NCI-H2196 treated with DMSO at 0.1 percent for 48 hours (cell line): ENCODE measurements around the gene FOXF1.

ENCODE experiments used
- DNase-seq: peaks from one replicate; lab custom pipeline; 2025; ENCODE audit not compliant: unreplicated experiment; lab: John Stamatoyannopoulos, UW

FOXF1 gene

DNA sequence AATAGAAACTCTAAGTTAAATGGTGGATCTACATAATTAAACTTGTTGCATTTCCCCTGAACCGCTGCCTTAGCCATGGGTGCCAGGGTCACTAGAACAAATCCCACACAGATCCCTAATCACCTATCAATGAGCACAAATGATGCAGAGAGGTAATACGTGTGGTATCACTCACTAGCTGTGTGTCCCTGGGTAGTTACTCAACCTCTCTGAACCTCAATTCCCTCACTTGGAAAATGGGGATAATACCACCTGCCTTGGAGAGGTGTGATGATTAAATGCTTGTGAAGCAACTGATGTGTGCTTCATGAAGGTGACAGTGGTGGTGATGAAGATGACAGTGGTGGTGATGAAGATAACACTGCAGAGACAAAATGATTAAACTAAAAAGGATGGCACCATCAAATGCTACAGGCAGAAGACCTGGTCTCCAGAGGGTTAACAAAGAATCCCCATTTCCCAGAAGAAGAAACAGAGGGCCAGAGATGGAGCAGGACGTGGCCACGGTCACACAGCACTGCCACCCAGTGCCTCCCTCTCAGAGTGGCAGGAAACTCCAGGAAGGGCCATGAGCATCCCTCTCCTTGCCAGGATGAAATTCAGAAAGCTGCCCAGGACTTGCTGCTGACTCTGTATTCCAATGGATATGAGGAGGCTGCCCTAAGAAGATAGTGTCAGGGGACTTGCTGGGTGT, 17.9 kb upstream of the FOXF1 start:
- DNase-seq = no peak

DNA sequence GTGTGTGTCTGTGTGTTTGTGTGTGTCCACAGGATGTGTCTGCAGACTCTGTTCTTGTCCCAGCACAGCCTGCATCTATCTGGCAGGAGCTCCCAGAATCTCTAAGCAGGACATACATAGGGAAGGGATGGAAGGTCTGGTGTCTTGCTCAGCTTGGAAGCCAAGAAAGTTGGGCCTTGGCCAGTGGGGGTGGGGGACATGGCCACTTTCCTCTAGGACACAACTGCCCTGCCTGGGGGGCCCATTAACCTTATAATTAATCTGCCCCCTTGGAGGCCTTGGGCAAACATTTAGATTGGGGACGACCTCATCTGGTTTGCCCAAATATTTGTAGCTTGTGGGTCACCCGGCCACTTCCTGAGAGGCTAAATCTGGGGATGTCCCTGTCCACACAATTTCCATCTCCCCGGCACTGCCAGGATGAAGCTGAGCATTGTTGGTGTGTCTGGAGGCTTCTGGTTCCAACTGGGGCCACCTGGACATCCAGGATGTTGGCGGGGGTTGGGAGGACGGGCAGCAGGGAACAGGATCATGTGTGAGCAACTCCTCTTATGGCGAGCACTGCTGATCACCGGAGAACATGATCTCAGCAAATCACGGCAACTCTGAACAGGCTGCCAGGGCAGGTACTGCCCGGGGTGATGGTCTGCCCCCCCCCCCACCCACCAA, 17.2 kb upstream of the FOXF1 start:
- DNase-seq = no peak

DNA sequence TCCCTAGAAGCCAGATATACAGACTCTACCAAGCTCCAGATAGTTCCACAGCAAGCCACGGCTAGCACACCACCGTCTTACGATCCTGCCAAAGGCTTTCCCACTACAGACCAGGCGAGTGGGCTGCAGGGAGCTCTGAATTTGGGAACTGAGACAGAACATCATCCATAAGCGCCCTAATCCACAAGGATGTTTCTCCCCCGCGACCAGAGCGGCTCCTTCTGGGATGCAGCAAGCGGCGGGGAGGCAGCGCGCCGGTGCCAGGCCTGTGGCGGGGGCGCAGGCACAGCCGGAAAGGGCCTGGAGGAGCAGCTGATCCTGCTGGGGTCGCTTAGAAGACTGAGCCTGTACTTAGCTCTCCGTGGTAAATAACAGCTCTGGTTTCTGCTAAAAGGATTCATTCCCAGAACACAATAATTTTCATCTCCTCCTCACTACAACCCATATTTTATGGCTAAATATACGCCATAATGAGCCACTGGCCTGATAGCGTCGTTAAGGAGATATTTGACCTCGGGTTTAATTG, 16.2 kb upstream of the FOXF1 start:
- no peak for DNase-seq

DNA sequence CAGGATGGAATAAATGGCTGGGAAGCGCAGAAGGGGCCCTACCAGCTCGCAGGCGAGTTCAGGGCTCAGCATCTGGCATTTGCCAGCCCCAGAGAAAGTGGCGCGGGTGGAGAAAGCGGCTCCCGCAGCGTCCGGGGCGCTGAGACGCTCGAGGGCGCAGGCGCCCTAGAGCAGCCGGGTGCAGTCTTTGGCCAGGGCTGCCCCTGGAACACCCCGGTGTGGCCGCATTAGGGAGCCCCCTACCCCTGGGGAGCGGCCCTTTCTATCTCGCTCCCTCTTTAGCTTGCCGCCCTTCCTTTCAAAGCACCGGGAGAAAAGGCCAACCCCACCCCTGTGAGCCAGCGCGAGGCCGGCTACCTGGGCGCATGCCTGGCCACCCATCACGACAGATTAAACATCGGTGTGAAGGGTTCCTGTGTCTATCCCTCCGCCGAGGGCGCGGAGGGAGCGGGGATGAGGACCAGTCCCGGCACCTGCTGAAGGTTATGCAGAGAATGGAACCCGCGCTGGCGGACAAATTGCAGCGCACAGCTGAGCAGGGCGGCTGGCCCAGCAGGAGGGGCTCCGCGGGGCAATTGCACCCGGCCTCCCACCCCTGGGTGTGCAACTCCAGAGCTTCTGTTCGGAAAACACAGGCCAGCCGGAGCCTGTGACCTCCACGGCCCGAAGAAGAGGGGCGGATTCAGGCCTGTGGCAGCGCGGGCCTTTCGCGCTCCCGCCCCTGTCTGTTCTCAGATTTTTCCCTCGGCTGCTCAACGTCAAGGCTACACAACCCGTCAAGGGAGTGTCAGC, 15.6 kb upstream of the FOXF1 start:
- no peak for DNase-seq

GRCh38 chr16:86495357-86495701, 15.0 kb upstream of the FOXF1 start:
- no peak for DNase-seq

- no peak for DNase-seq
Observed at GRCh38 chr16:86495756-86496261, 14.5 kb upstream of the FOXF1 start.

- no peak for DNase-seq
Observed at GRCh38 chr16:86496262-86496928, 13.9 kb upstream of the FOXF1 start.

DNA sequence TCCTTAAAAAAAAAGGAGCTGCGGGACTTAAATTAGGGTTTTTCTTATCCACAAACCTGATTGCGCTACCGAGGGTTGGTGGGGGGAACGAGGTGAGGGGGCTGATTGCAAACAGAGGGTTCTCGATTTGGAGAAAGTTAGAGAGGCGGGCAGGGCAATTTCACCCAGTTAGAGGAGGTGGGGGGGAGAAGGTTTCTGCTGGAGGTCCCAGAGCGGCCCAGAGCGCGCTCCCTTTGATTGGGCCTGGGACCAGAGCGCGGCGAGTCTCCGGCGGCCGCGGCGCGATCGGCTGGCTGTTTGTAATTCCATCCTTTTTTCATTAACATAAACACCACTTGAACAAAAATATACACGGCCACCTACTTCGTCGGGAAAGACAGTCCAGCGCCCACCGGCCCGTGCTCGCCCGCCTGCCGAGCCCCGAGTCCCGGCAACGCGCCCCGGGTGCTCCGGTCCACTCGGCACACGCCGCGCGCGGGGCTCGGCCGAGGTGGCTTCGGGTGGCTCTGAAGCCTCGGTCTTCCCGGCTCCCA, 13.3 kb upstream of the FOXF1 start:
- no peak for DNase-seq

DNA sequence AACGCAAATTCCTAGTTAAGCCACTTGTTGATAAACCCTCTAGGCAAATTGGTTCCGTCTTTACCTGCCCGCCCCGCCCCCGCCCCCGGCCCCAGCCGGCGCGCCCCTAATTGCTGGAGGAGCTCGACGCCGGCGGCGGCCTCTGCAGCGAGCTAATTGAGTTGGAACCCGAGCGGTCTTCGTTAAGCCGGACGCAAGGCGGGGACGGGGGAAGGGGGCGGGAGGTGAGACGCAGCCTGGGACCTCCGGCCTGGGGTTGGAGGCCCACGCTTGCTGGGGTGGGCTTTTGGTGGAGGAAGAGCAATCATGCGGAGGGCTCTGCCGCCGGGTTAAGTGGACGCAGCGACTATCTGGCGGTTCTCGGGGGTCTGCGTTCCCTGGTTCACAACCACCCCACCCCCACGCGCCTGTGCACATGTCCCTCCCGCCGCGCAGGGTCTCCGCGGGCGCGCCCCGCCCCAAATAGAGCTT, 12.7 kb upstream of the FOXF1 start:
- no peak for DNase-seq

DNA sequence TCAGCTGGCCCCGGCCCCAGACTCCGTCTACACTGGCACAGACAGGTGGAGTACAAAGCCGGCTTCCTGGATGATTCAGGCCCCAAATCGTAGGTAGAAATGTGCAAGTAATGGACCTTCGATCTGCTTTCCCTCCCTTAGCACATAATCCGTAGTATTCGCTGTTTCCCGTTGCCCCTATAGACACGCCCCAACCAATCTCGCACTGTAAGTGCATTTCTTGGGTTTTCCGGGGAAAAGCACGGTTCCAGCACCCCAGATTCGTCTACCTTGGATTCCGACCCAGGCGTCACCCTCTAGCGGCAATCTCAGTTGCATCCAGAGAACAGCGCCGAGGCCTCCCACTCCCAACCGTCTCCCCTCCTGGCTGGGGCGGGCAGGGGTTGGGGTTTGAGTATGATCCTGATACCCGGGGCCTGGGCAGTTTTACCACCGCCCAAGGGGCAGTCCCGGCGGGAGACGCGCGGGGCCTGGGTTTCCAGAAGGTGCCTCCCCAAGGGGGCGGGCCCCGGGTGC, 12.1 kb upstream of the FOXF1 start:
- no peak for DNase-seq

DNA sequence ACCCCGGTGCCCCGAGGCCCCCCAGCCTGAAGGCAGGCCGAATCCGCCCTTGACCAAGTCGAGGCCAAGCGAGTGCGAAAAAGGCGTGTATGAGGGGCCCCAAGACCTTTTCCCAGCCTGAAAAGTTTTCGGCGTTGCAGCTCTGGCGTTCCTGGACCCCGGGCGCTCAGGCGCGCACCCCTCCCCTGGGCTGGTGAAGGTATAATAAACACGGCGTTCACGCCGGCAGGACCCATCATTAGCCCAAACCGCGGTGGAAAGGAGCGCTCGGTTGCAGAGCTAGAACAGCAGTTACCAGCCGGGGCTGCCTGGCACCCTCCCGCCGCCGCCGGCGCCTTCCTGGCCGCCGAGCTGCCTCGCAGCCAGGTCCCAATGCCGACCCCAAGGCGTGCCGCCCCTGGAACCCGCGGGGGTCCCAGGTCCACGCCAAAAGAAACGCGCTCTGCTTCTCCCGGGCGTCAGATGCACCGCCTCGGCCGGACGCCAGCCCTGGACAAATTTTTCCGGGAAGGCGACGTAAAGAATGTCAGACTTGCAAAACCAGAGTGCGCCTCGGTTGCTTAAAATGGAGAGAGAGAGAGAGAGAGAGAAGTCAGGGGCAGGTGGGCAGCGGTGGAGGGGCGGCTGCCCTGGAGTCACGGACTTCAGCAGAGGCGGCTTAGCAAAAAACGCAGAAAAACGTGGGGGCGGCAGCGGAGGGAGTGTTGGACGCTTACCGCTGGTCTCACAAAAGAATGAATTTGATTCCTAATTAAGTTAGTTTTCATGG, 11.5 kb upstream of the FOXF1 start:
- DNase-seq = no peak

GRCh38 chr16:86499440-86499786, 10.9 kb upstream of the FOXF1 start:
- no peak for DNase-seq

DNA sequence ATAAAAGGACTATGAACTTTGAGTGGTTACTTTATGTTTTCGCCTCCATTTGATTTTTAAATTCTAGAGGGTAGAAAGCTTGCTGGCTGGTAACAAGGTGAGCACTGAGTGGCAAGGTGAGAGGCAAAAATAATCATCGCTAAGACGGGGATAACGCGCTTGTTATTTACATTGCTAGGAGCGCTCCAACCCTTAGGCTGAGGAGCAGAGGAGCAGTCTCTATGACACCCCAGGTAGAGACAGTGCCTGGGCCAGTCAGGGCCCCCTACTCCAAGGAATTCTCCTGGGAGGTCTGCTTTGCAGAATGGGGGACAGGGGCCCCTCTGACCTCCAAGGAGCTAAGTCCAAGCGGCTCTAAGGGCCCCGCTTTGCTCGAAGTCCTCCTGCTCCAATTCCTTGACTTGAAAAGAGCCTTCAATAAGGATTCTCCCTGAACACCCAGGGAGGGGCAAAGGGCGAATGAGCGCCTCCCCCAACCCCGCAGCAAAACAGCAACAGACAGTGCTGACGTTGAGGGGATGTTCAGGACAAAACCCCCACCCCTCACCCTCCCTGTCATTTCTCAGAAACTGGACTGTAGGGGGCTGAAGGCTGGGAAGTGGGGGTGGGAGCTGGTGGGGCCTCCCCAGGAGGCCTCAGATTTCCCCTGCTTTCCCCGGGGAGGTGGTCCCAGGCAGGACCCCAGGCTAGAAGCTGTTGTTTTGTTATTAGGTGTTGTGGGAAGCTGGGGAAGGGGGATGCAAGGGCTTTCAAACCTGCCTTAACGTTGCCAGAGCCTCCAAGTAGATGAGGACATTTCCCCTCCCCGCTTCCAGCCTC, 10.2 kb upstream of the FOXF1 start:
- DNase-seq = no peak

GRCh38 chr16:86500708-86501510, 9.4 kb upstream of the FOXF1 start:
- no peak for DNase-seq

DNA sequence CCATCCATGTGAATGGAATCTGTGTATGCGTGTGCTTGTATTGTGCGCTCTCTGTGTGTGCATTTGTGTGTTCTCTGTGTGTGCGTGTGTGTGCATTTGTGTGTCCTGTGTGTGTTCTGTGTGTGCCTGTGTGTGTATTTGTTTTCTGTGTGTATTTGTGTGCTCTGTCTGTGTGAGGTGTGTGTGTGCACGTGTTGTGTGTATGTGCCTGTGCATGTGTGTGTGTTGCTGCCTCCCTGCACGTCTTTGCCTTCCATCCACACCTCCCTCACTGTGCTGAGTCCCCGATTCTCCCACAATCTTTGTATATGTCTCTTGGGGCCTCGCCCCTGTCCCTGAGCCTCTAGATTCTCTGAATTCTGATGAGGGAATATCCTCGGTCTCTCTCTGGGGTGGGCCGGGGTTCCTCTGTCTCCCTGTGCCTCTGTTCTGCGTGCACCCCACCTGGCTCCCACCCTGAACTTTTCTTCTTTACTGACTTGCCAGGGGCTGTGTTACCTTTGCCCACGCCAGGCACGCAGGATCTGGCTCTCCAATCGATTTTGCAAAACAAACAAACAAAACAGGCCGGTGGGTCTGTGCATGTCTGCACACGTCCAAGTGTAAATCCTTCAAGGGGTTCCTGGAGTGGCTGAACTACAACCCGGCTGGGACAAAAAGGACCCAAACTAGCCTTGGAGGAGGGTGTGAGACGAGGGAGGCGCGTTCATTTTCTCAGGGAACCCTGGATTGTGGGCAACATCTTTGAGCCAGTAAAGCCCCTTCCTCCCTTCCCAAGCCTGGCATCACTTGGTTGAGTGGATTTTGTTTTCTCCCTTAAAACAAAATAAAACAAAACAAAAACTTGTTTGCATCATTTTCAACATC, 8.1 kb upstream of the FOXF1 start:
- no peak for DNase-seq

DNA sequence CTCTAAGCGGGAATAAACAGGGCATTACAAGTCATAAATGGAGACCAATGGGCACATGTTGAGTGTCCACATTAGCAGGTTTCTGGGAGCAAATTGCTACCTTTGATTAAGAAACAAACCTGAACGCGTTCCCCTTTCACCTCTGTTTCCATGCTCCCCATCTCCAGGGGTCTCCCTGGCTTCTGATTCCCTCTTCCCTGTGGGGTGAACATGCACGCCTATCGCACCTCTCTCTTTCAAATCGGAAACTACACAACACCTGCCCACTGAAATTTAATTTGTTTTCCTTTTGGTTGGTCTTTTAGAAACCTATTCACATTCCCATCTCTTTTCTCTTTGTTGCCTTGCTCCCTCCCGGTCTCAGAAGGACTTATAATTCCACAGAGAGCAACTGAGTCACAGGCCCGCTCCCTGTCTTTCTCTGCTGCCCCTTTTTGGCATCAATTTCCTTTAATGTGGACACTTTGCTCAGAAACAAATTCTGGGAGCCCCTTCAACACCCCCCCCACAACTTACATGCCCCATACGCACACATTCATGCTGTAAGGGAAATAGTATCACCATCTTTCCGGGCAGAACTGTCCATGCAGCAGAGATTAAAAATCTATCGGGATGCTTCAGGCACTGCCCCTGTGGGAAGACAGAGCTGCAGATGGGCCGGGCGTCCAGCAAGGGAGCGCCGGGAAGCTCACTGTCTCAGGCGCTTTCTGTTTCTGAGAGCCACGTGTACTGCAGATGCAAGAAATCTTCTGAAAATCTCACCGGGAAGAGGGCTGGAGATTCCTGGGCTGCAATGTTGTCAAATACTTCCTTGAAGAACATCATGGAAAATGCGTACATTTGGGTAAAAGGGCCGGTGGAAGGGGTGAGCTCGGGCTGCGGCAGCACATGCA, 7.2 kb upstream of the FOXF1 start:
- DNase-seq = no peak
